MCF 10A (cell line): ENCODE measurements around the gene WNT7B. TPM values are rescaled to one million over a fixed set of nuclear protein-coding genes. Genes with fewer than 3 reads are reported as not detected.

Experiments
- BruUV-seq: library from RNA; stranded (reverse); fragments of 400-500 nt; replicated peaks from 2 replicates; lab custom pipeline; 2021; lab: Mats Ljungman, UMichigan
- CTCF ChIA-PET: fragments of 300-600 bp; sonication (Branson Sonifier 250); formaldehyde crosslinking; extraction: SDS; loops from one replicate; lab custom pipeline; 2021; ENCODE audit warnings: antibody characterized with exemption, inconsistent platforms; lab: Yijun Ruan, JAX
- POLR2A ChIA-PET: fragments of 300-600, 350-650 bp; sonication (Branson Sonifier 250); formaldehyde crosslinking; extraction: SDS; loops from one replicate; lab custom pipeline; 2020; ENCODE audit warnings: antibody characterized with exemption, inconsistent platforms; lab: Yijun Ruan, JAX
- DNase-seq: peaks from one replicate; pipeline ENCODE4 v3.0.0-alpha.2; 2018; ENCODE audit not compliant: unreplicated experiment
- H3K27ac Mint-ChIP-seq: one replicate; pipeline ENCODE4 v1.8.0; 2022; ENCODE audit warnings: mild to moderate bottlenecking, low read depth, mixed read lengths; ENCODE audit not compliant: unreplicated experiment
- H3K27me3 Mint-ChIP-seq: one replicate; pipeline ENCODE4 v1.8.0; 2022; ENCODE audit warnings: mixed read lengths; ENCODE audit not compliant: insufficient read depth, unreplicated experiment
- H3K36me3 Mint-ChIP-seq: one replicate; pipeline ENCODE4 v1.8.0; 2022; ENCODE audit warnings: mild to moderate bottlenecking, moderate library complexity, mixed read lengths; ENCODE audit not compliant: insufficient read depth, unreplicated experiment
- H3K4me1 Mint-ChIP-seq: one replicate; pipeline ENCODE4 v1.8.0; 2022; ENCODE audit warnings: mixed read lengths; ENCODE audit not compliant: insufficient read depth, unreplicated experiment
- H3K4me3 Mint-ChIP-seq: one replicate; pipeline ENCODE4 v1.8.0; 2022; ENCODE audit warnings: mild to moderate bottlenecking, moderate library complexity, mixed read lengths; ENCODE audit not compliant: unreplicated experiment
- H3K9me3 Mint-ChIP-seq: one replicate; pipeline ENCODE4 v1.8.0; 2022; ENCODE audit warnings: mixed read lengths; ENCODE audit not compliant: unreplicated experiment
- CTCF ChIP-seq: fragments of 200-600 bp; IDR thresholded peaks from one replicate; pipeline ENCODE4 v1.8.0; 2022; ENCODE audit warnings: antibody characterized with exemption, mild to moderate bottlenecking; ENCODE audit not compliant: unreplicated experiment
- intact Hi-C: fragments of 100-400 bp; cut with micrococcal nuclease; formaldehyde crosslinking; loops from 2 replicates; pipeline ENCODE4 v1.14.1; 2022
- total RNA-seq: library from RNA; stranded (reverse); gene quantifications from 2 replicates; pipeline ENCODE4 v1.2.3, GENCODE V29; 2022

WNT7B gene
- total RNA-seq, 1 experiment from 2014 or later, result 0.28 TPM

- H3K27ac Mint-ChIP-seq, result peak overlapping the region; percentile 91
- peaks cover 25% of the 10 kb centered on the region for H3K4me1 Mint-ChIP-seq
- intact Hi-C loops, result loop anchor here (5.0 kb wide), 1 partner anchor 538 kb away; no protein-coding TSS in a partner anchor
- ChIA-PET CTCF (interaction anchor here (0.6 to 4.9 kb wide), 14 partner anchors 14 to 580 kb away, joined by 3 to 56 read pairs (median 5); no protein-coding TSS in a partner anchor), POLR2A (interaction anchor here (0.5 to 14.6 kb wide), 13 partner anchors 16 to 472 kb away, joined by 3 to 533 read pairs (median 23); partner anchors contain the start of gene GTSE1)
- H3K4me3 Mint-ChIP-seq, result peak overlapping the region; percentile 23
- H3K9me3 Mint-ChIP-seq, result no peaks in the 10 kb centered on the region
- no TSS peak for BruUV-seq
- no peak for DNase-seq
- TF ChIP-seq CTCF, result no peak
- peaks cover 8% of the 10 kb centered on the region for H3K36me3 Mint-ChIP-seq
- H3K27me3 Mint-ChIP-seq, result no peaks in the 10 kb centered on the region
Measured at GRCh38 chr22:46008836-46009596, 32.1 kb upstream of the WNT7B start.

- Mint-ChIP-seq H3K36me3 (peaks cover 8% of the 10 kb centered on the region), H3K27me3 (no peaks in the 10 kb centered on the region), H3K4me3 (no peak overlapping the region), H3K9me3 (no peaks in the 10 kb centered on the region), H3K4me1 (peaks cover 21% of the 10 kb centered on the region), H3K27ac (peak overlapping the region; percentile 91)
- BruUV-seq, result no TSS peak
- POLR2A ChIA-PET, result interaction anchor here (0.7 to 14.6 kb wide), 19 partner anchors 10 to 471 kb away, joined by 3 to 533 read pairs (median 13); partner anchors contain the start of gene GTSE1
- no peak for DNase-seq
- intact Hi-C loops, result loop anchor here (5.0 kb wide), 1 partner anchor 539 kb away; no protein-coding TSS in a partner anchor
- CTCF ChIA-PET, result interaction anchor here (0.5 to 4.9 kb wide), 30 partner anchors 13 to 762 kb away, joined by 3 to 56 read pairs (median 4); no protein-coding TSS in a partner anchor
- no peak for TF ChIP-seq CTCF
Measured at GRCh38 chr22:46008291-46008690, 31.3 kb upstream of the WNT7B start.

DNA sequence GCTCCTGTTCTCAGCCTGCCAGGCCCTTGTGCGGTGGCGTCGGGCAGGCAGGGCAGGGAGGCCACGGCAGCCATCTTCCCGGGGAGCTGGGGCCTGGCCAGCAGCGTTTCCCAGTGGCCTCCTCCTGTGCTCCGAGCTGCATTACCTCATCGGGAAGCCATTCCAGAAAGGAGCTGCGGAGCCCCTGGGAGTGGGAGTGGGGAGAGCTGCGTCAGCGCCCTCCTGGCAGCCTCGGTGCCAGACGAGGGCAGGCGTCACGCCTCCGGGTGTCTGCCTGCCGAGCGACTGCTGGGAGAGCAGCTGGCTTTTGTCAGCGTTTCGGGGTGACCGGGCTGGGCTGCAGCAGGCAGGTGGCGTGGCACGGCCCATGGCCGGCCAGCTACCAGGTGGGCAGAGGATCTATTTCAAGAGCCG lies 30.9 kb upstream of the WNT7B start:
- Mint-ChIP-seq H3K4me3 (peak overlapping the region; percentile 54), H3K36me3 (peaks cover 8% of the 10 kb centered on the region), H3K4me1 (peaks cover 17% of the 10 kb centered on the region), H3K27ac (peak overlapping the region; percentile 91), H3K27me3 (no peaks in the 10 kb centered on the region), H3K9me3 (no peaks in the 10 kb centered on the region)
- ChIA-PET POLR2A (interaction anchor here (0.7 to 14.6 kb wide), 20 partner anchors 10 to 471 kb away, joined by 3 to 533 read pairs (median 12); partner anchors contain the start of gene GTSE1), CTCF (interaction anchor here (0.5 to 4.9 kb wide), 29 partner anchors 13 to 890 kb away, joined by 3 to 56 read pairs (median 4); no protein-coding TSS in a partner anchor)
- peak; percentile 94 for DNase-seq
- BruUV-seq, result no TSS peak
- TF ChIP-seq CTCF, result no peak
- intact Hi-C loops, result loop anchor here (2.0 to 5.0 kb wide), 3 partner anchors 63 to 539 kb away; no protein-coding TSS in a partner anchor
